PC-3 (cell line): Measurements from ENCODE around the gene KSR1. TPM values are rescaled to one million over a fixed set of nuclear protein-coding genes. Genes with fewer than 3 reads are reported as not detected.

Experiments used
- ATAC-seq: fragments of 200-7000 bp; cut with Tn5 transposase; 2 replicates; pipeline ENCODE4 v1.9.1; 2020; ENCODE audit warnings: mild to moderate bottlenecking, moderate library complexity
- BruUV-seq: library from RNA; stranded (reverse); fragments of 400-500 nt; replicated peaks from 2 replicates; lab custom pipeline; 2021; lab: Mats Ljungman, UMichigan
- CTCF ChIA-PET: fragments of 300-600 bp; sonication (Branson Sonifier 250); formaldehyde crosslinking; loops from one replicate; lab custom pipeline; 2022; ENCODE audit warnings: antibody characterized with exemption; lab: Charles Lee
- POLR2A ChIA-PET: fragments of 300-600 bp; sonication (Branson Sonifier 250); formaldehyde crosslinking; loops from one replicate; lab custom pipeline; 2022; ENCODE audit warnings: antibody characterized with exemption; ENCODE audit not compliant: unreplicated experiment; lab: Charles Lee
- DNase-seq: peaks from one replicate; pipeline ENCODE4 v3.0.0-alpha.2; 2015
- H2AFZ ChIP-seq: fragments of 300-600 bp; sonication (generic); 2 replicates; pipeline ENCODE4 v1.6.0; 2016; ENCODE audit warnings: antibody characterized with exemption, low read length
- H3F3A ChIP-seq: fragments of 300-600 bp; sonication (generic); one replicate; pipeline ENCODE4 v1.6.0; 2017; ENCODE audit warnings: antibody characterized with exemption, low read length, control low read depth, mild to moderate bottlenecking; ENCODE audit not compliant: unreplicated experiment
- H3K27ac ChIP-seq: fragments of 300-600 bp; sonication (generic); 2 replicates; pipeline ENCODE4 v1.5.1; 2016; ENCODE audit warnings: mild to moderate bottlenecking, low read length
- H3K27me3 ChIP-seq: fragments of 300-600 bp; sonication (generic); 2 replicates; pipeline ENCODE4 v1.6.1; 2016; ENCODE audit warnings: low read length, mixed read lengths
- H3K36me3 ChIP-seq: fragments of 300-600 bp; sonication (generic); 2 replicates; pipeline ENCODE4 v1.6.1; 2016; ENCODE audit warnings: low read depth, mixed run types, low read length, mixed read lengths
- H3K4me1 ChIP-seq: fragments of 300-600 bp; sonication (generic); 2 replicates; pipeline ENCODE4 v1.5.1; 2016; ENCODE audit warnings: low read length; ENCODE audit not compliant: insufficient read depth
- H3K4me2 ChIP-seq: fragments of 300-600 bp; sonication (generic); 2 replicates; pipeline ENCODE4 v1.6.0; 2016; ENCODE audit warnings: low read length
- H3K4me3 ChIP-seq: fragments of 300-600 bp; sonication (generic); 2 replicates; pipeline ENCODE4 v1.5.1; 2016; ENCODE audit warnings: mild to moderate bottlenecking, low read length, mixed read lengths
- H3K79me2 ChIP-seq: fragments of 300-600 bp; sonication (generic); 2 replicates; pipeline ENCODE4 v1.6.1; 2017; ENCODE audit warnings: low read length, mixed read lengths
- H3K9ac ChIP-seq: fragments of 300-600 bp; sonication (generic); 2 replicates; pipeline ENCODE4 v1.6.0; 2016; ENCODE audit warnings: mild to moderate bottlenecking, low read length
- H3K9me2 ChIP-seq: fragments of 300-600 bp; sonication (generic); replicated peaks from 2 replicates; pipeline ENCODE4 v1.6.1; 2016; ENCODE audit warnings: mixed run types, low read length, mixed read lengths
- H3K9me3 ChIP-seq: fragments of 300-600 bp; sonication (generic); 2 replicates; pipeline ENCODE4 v1.6.1; 2016; ENCODE audit warnings: low read length, mixed read lengths
- H4K20me1 ChIP-seq: fragments of 300-600 bp; sonication (generic); 2 replicates; pipeline ENCODE4 v1.6.1; 2016; ENCODE audit warnings: low read length, mixed read lengths
- EZH2 ChIP-seq: fragments of 300-600 bp; sonication (generic); IDR thresholded peaks from one replicate; pipeline ENCODE4 v1.6.1; 2017; ENCODE audit warnings: antibody characterized with exemption, mild to moderate bottlenecking, low read length; ENCODE audit not compliant: unreplicated experiment
- EZH2phosphoT487 ChIP-seq: fragments of 300-600 bp; sonication (generic); IDR thresholded peaks from 2 replicates; pipeline ENCODE4 v1.6.1; 2018; ENCODE audit warnings: mild to moderate bottlenecking, antibody characterized with exemption, low read length, borderline replicate concordance
- intact Hi-C: fragments of 100-400 bp; cut with micrococcal nuclease; formaldehyde crosslinking; loops from 2 replicates; pipeline ENCODE4 v1.9.0; 2023
- total RNA-seq: library from RNA; depleted of rRNA; stranded (reverse); fragments of >200 nt; gene quantifications from 2 replicates; pipeline ENCODE4 v1.2.3, GENCODE V29; 2014
- TF ChIP-seq, protein P1 (sequence below): fragments of 300-600 bp; sonication (generic); conservative IDR thresholded peaks from 2 replicates; pipeline ENCODE4 v1.5.1; 2017; ENCODE audit warnings: antibody characterized with exemption, low read depth, mild to moderate bottlenecking, low read length

KSR1 gene
- total RNA-seq, 1 experiment from 2014 or later: 1.0 TPM

DNA sequence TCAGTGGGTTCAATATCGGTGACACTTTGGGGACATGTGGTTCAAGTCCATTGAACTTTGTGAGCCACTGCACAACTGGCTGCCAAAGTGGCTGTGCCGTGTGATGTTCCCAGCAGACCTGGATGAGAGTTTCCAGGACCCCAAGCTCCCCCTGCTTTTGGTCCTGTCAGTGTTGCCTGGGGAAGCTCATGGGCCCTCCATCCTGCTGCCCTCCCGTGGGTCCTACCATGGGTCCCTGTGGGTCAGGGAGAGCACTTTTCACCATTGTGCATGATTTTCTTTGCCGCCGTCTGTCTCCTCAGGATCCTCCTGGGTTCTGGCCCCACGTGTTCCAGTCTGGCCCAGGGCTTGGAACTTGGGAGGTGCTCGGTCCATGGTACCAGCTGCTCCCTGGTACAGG, 212.9 kb downstream of the KSR1 start:
- TF ChIP-seq EZH2 (no peak), EZH2phosphoT487 (no peak)
- TF ChIP-seq, protein P1, sequence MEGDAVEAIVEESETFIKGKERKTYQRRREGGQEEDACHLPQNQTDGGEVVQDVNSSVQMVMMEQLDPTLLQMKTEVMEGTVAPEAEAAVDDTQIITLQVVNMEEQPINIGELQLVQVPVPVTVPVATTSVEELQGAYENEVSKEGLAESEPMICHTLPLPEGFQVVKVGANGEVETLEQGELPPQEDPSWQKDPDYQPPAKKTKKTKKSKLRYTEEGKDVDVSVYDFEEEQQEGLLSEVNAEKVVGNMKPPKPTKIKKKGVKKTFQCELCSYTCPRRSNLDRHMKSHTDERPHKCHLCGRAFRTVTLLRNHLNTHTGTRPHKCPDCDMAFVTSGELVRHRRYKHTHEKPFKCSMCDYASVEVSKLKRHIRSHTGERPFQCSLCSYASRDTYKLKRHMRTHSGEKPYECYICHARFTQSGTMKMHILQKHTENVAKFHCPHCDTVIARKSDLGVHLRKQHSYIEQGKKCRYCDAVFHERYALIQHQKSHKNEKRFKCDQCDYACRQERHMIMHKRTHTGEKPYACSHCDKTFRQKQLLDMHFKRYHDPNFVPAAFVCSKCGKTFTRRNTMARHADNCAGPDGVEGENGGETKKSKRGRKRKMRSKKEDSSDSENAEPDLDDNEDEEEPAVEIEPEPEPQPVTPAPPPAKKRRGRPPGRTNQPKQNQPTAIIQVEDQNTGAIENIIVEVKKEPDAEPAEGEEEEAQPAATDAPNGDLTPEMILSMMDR: no peak
- intact Hi-C loops: no loop called here
- CTCF ChIA-PET: no interaction called here

DNA sequence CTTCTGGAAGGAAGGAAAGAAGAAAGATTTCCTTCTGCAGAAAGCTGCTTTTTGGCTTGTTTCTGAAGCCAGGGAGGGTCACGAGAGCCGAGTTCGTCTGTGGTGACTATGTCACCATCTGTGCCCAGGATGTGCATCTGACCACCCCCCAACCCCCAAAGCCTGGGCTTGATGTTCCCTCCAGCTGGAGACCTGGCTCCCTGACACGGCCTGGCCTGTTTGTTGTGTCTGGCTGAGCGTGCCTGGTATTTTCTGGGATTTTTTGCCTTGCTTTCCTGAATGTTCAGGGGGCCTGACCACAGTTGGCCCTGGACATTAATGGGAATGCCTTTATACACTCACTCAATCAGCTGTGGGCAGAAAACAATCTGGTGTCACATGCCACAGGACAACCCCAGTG, 213.6 kb downstream of the KSR1 start:
- Histone ChIP-seq H2AFZ (no peak overlapping the region), H3K79me2 (no peaks in the 10 kb centered on the region), H3K36me3 (no peaks in the 10 kb centered on the region), H3F3A (no peaks in the 10 kb centered on the region), H4K20me1 (no peaks in the 10 kb centered on the region), H3K27me3 (no peaks in the 10 kb centered on the region), H3K4me2 (no peak overlapping the region), H3K9me3 (no peaks in the 10 kb centered on the region), H3K4me1 (no peaks in the 10 kb centered on the region), H3K4me3 (no peak overlapping the region), H3K9ac (no peak overlapping the region), H3K9me2 (no peaks in the 10 kb centered on the region), H3K27ac (no peak overlapping the region)
- BruUV-seq: no TSS peak
- intact Hi-C loops: no loop called here
- POLR2A ChIA-PET: no interaction called here
- DNase-seq (no peak), ATAC-seq (no peak)
- TF ChIP-seq, protein P1: no peak
- TF ChIP-seq EZH2 (no peak), EZH2phosphoT487 (no peak)
- CTCF ChIA-PET: no interaction called here

More for the DNA sequence above, 212.9 kb downstream of the KSR1 start:
- H3F3A ChIP-seq: no peaks in the 10 kb centered on the region
- no peaks in the 10 kb centered on the region for H3K9me2 ChIP-seq
- H4K20me1 ChIP-seq: no peaks in the 10 kb centered on the region
- no peaks in the 10 kb centered on the region for H3K4me1 ChIP-seq
- DNase-seq: no peak
- ATAC-seq: no peak
- POLR2A ChIA-PET: no interaction called here
- H3K79me2 ChIP-seq: no peaks in the 10 kb centered on the region
- no peaks in the 10 kb centered on the region for H3K27me3 ChIP-seq
- no peaks in the 10 kb centered on the region for H3K36me3 ChIP-seq
- no peaks in the 10 kb centered on the region for H3K9me3 ChIP-seq
- H3K9ac ChIP-seq: no peak overlapping the region
- H3K4me2 ChIP-seq: no peak overlapping the region
- H3K27ac ChIP-seq: no peak overlapping the region
- BruUV-seq: no TSS peak
- H3K4me3 ChIP-seq: no peak overlapping the region
- H2AFZ ChIP-seq: no peak overlapping the region

DNA sequence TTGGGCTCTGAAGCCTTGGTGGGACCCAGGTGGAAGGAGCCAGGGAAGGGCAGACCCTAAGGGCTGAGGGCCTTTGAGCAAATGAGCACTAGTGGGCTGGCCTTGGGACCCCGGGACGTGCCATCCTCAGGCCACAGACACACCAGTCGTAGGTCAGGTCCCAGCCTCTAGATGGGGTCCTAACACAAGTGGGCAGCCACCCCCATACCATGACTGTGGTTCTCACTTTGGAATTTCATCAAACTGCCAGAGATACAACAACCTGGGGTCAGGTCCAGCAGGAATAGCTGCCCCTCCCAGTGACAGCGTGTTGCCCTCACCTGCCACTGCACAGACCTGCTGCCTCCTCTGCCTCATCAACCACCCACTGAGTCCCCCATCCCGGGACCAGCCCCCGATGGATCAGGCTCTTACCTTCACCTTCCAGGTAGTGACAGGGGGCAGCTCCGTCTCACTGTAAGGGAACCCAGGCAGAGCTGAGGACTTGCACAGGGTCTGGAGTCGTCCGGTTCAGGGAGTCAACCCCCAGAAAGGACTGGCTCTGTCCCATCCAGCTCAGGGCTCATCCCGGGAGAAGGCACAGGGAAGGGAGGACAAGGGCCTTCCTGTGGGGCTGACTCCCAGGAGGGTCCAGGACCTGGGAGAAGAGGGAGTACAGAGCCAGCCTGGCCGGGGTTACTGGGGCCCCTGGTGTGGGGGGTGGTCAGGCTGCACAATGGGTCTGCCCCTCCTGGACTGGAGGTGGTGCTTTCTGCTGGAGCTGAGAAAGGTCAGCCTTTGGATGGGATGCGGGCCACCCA, 214.7 kb downstream of the KSR1 start:
- DNase-seq (no peak), ATAC-seq (no peak)
- H3K9me3 ChIP-seq: no peaks in the 10 kb centered on the region
- ChIA-PET POLR2A (no interaction called here), CTCF (no interaction called here)
- no peak for TF ChIP-seq EZH2
- TF ChIP-seq EZH2phosphoT487: no peak
- TF ChIP-seq, protein P1: no peak
- no peak overlapping the region for H3K4me3 ChIP-seq
- no peak overlapping the region for H3K9ac ChIP-seq
- no peak overlapping the region for H3K4me2 ChIP-seq
- no peaks in the 10 kb centered on the region for H3K27me3 ChIP-seq
- H3K27ac ChIP-seq: no peak overlapping the region
- H2AFZ ChIP-seq: no peak overlapping the region
- no peaks in the 10 kb centered on the region for H4K20me1 ChIP-seq
- H3K36me3 ChIP-seq: no peaks in the 10 kb centered on the region
- H3K4me1 ChIP-seq: no peaks in the 10 kb centered on the region
- no peaks in the 10 kb centered on the region for H3K79me2 ChIP-seq
- no peaks in the 10 kb centered on the region for H3K9me2 ChIP-seq
- no peaks in the 10 kb centered on the region for H3F3A ChIP-seq
- intact Hi-C loops: no loop called here
- BruUV-seq: no TSS peak
